HUDEP-2 (cell line): ENCODE data around the gene GALP.
"Not testable (repeated sequence)": the region's sequence is repeated elsewhere in the genome, so short reads cannot be mapped to it uniquely, and the experiment has no call there.

Source experiments
- DNase-seq, 76 experiments: peaks; one replicate each; lab custom pipeline; 2025; ENCODE audit not compliant: unreplicated experiment in 76 of 76; lab: John Stamatoyannopoulos, UW

GALP gene

GRCh38 chr19:56175861-56176307 lies at the start of gene GALP:
GALP (plus strand) TSS chr19:56176008; CDS start chr19:56177109, 1,101 bp downstream.
- not testable (repeated sequence) for DNase-seq

- peak in 1 of 76 experiments; percentile 12 for DNase-seq
These were observed 48.6 kb upstream of the GALP start for GRCh38 chr19:56126983-56127780.

GRCh38 chr19:56130006-56130405 lies 45.8 kb upstream of the GALP start:
- no peak for DNase-seq

GRCh38 chr19:56131651-56132050 lies 44.2 kb upstream of the GALP start:
- DNase-seq, result no peak

GRCh38 chr19:56132316-56132822 lies 43.4 kb upstream of the GALP start:
- DNase-seq, result no peak

GRCh38 chr19:56133858-56134653 lies 41.8 kb upstream of the GALP start:
- DNase-seq, result peak in 14 of 76 experiments; percentile 10 to 40 (median 20)

GRCh38 chr19:56134654-56134921 lies 41.2 kb upstream of the GALP start:
- no peak for DNase-seq

GRCh38 chr19:56136362-56136761 lies 39.4 kb upstream of the GALP start:
- DNase-seq, result no peak

- DNase-seq, result no peak
These were observed 38.4 kb upstream of the GALP start for GRCh38 chr19:56137405-56137804.

- DNase-seq, result no peak
These were observed 37.7 kb upstream of the GALP start for GRCh38 chr19:56138069-56138468.

GRCh38 chr19:56139847-56140582 lies 35.8 kb upstream of the GALP start:
- peak in 10 of 76 experiments; percentile 7 to 58 (median 38) for DNase-seq

GRCh38 chr19:56140583-56141416 lies 35.0 kb upstream of the GALP start, which contains the start of gene ZNF444:
ZNF444 (plus strand) TSS chr19:56141287; CDS start chr19:56146912, 5,625 bp downstream.
- DNase-seq, result peak; percentile 79 to 100 (median 99)

- DNase-seq, result peak in 1 of 76 experiments; percentile 8
These were observed 34.3 kb upstream of the GALP start for GRCh38 chr19:56141417-56141993.

- no peak for DNase-seq
These were observed 33.6 kb upstream of the GALP start for GRCh38 chr19:56142087-56142787.

GRCh38 chr19:56142897-56143434 lies 32.8 kb upstream of the GALP start:
- no peak for DNase-seq

- peak in 31 of 76 experiments; percentile 6 to 62 (median 33) for DNase-seq
These were observed 31.4 kb upstream of the GALP start for GRCh38 chr19:56144376-56144775.

- DNase-seq, result no peak
These were observed 31.0 kb upstream of the GALP start for GRCh38 chr19:56144831-56145230.

- DNase-seq, result no peak
These were observed 30.1 kb upstream of the GALP start for GRCh38 chr19:56145698-56146097.

GRCh38 chr19:56146904-56147303 lies 28.9 kb upstream of the GALP start:
- no peak for DNase-seq
